Muscle of arm (tissue), 14 donors: ENCODE results near the gene OTULIN. TPM values are rescaled to one million over a fixed set of nuclear protein-coding genes. Genes with fewer than 3 reads are reported as not detected.

ENCODE experiments used
- DNase-seq: peaks from one replicate; pipeline ENCODE4 v3.0.0-alpha.2; 2013
- long read RNA-seq, 11 donors: transcript quantifications; one replicate each; lab custom pipeline, GENCODE V29; 2026
- polyA plus RNA-seq, 12 donors: library from polyadenylated mRNA; unstranded; fragments of 120-200 nt; gene quantifications; one replicate each; pipeline ENCODE4 v1.2.1, GENCODE V29; 2013; ENCODE audit not compliant: insufficient read length in 12 of 12

Gene OTULIN
- polyA plus RNA-seq: 10 to 100 TPM in 11 of 12 donors, not detected in 1; 10.7 to 20.8 (median 16.0) TPM
- long read RNA-seq, donor 1, full-length matches to known transcripts: 5 of 20 reads
- long read RNA-seq, donor 1, partial matches to known transcripts: 9 of 20 reads
- long read RNA-seq, donor 1, other reads (novel, unspliced or antisense): 6 of 20 reads
- long read RNA-seq, donor 2, full-length matches to known transcripts: 6 of 12 reads
- long read RNA-seq, donor 2, partial matches to known transcripts: 0 of 12 reads
- long read RNA-seq, donor 2, other reads (novel, unspliced or antisense): 6 of 12 reads
- long read RNA-seq, donor 3, partial matches to known transcripts: 0 of 1 reads
- long read RNA-seq, donor 3, other reads (novel, unspliced or antisense): 0 of 1 reads
- long read RNA-seq, donor 4: 0 reads
- long read RNA-seq, donor 5, full-length matches to known transcripts: 2 of 12 reads
- long read RNA-seq, donor 5, partial matches to known transcripts: 5 of 12 reads
- long read RNA-seq, donor 5, other reads (novel, unspliced or antisense): 5 of 12 reads
- long read RNA-seq, donor 6, full-length matches to known transcripts: 2 of 2 reads
- long read RNA-seq, donor 6, partial matches to known transcripts: 0 of 2 reads
- long read RNA-seq, donor 6, other reads (novel, unspliced or antisense): 0 of 2 reads
- long read RNA-seq, donor 7, full-length matches to known transcripts: 2 of 2 reads
- long read RNA-seq, donor 7, partial matches to known transcripts: 0 of 2 reads
- long read RNA-seq, donor 7, other reads (novel, unspliced or antisense): 0 of 2 reads
- long read RNA-seq, donor 8, full-length matches to known transcripts: 3 of 3 reads
- long read RNA-seq, donor 8, partial matches to known transcripts: 0 of 3 reads
- long read RNA-seq, donor 8, other reads (novel, unspliced or antisense): 0 of 3 reads
- long read RNA-seq, donor 9, full-length matches to known transcripts: 2 of 2 reads
- long read RNA-seq, donor 9, partial matches to known transcripts: 0 of 2 reads
- long read RNA-seq, donor 9, other reads (novel, unspliced or antisense): 0 of 2 reads
- long read RNA-seq, donor 10, full-length matches to known transcripts: 1 of 6 reads
- long read RNA-seq, donor 10, partial matches to known transcripts: 5 of 6 reads
- long read RNA-seq, donor 10, other reads (novel, unspliced or antisense): 0 of 6 reads
- long read RNA-seq, donor 11, full-length matches to known transcripts: 1 of 1 reads
- long read RNA-seq, donor 11, partial matches to known transcripts: 0 of 1 reads
- long read RNA-seq, donor 11, other reads (novel, unspliced or antisense): 0 of 1 reads

DNA sequence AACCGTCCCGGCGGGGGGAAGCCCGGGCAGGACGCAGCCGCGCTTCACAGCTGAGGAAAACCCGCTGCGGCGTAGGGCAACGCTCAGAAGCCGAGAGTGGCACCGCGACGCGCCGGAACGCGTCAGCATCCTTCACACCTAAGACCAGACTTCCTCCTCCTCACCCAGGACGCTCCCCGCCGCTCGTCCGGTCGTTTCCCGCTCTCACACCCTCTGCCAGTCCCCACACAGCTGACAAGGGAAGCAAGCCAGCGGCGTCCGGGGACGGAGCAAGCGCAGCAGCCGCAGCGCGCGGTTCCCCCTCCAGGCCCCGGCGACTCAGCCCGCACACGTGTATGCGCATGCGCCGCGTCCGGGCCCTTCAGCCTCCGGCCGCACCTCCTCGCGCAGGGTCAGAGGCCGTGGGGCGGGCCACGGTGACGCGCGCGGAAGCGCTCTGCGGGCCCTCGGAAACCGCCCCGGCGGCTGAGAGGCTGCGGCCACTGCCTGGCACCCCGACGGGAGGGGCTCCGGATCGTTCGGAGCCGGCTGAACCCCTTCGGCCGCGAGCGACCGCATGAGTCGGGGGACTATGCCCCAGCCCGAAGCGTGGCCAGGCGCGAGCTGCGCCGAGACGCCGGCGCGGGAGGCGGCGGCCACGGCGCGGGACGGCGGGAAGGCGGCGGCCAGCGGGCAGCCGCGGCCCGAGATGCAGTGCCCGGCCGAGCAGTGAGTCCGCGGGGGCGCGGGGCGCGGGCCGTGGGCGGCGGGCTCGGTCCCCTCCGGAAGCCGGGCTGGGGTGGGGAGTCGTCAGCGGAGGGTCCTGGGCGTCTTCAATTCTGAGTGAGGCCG is at the start of gene OTULIN:
Gene OTULIN, plus strand, starts transcription at position 449 of the 831 bp plus-strand sequence. Its CDS starts 108 bp downstream, at position 557.
- peak; percentile 93 for DNase-seq

DNA sequence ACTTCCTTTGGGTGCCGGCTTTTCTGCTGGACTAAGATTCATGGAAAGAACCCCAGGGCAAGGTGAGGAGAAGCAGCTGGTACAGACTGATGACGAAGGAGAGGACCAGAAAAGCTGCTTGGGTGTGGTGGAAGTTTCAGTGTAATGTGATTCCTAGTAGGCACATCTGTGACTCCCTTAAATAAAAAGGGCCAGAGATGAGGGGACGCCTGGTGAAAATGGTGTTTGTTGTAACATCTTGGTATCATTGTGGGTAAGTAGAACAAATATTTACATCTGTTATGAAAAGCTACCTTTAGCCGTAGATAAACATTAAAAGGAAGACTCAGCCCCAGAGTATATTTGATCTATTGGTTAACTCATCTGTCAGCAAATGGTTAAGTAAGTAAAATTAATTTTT is 49.2 kb upstream of the OTULIN start:
- DNase-seq: no peak

DNA sequence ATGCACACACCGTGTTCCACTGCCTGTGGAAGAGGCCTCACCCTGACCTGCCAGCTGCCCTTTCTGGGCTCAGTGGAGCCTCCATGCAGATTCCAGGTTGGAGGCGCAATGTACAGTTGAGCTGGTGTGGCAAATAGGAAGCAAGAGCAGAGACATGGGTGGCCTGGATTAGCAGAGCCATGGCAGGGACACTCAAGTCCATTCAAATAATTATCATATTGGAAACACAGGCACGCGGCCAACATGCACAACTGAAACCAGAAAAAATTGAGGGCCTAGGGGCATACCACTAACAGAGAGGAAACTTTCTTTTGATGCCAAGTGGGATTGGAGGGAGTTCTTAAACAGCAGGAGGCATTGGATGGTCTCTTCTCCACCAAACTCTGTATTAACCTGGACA is 47.1 kb upstream of the OTULIN start:
- no peak for DNase-seq

DNA sequence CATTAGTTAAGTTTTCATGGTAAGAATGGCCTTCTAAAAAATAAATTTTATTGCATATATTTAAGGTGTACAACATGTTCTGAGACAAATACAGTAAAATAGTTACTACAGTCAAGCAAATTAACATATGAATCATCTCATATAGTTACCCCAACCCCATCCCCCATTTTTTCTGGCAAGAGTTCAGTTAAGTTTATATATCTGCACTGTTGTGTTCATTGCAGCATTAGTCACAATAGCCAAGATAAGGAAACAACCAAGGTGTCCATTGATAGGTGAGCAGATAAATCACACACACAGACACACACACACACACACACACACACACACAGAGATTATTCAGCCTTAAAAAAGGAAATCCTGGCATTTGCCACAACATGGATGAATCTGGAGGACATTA is 37.2 kb upstream of the OTULIN start:
- DNase-seq: no peak

DNA sequence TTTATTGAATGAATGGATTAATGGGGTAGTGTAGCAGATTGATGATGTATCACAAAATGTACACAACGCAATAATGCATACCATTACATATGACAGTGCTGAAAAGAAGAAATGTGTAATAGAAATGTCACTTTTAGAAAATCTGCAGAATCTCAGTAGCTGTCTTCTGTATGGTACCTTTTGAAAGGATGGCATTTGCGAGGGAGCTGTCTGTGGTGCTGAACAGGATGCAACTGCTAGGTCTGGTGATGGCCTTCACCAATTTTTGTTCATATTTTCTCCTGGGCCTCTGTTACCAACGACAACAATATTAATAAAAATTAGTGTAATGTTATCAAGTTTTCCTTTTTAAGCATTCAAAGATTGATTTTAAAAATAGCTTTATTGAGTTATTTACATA is 36.2 kb upstream of the OTULIN start:
- DNase-seq: peak; percentile 60

DNA sequence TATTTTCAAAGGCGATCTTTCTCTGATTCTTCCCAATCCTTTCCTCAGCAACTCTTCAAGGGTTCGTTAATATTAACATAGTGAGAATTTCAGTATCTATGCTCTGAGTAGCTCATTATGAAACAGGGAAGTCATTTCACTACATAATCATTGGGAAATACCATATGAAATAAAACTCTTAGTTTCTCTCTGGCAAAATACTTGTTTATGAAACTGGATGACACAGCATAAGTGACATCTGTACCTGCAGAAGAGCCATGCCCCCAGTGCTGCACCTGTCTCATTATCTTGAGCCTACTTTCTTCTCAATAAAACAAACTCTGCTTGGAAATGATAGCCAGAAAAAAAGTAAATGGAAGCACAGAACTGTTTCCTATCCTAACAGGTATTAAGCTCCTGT is 33.8 kb upstream of the OTULIN start:
- DNase-seq: no peak

DNA sequence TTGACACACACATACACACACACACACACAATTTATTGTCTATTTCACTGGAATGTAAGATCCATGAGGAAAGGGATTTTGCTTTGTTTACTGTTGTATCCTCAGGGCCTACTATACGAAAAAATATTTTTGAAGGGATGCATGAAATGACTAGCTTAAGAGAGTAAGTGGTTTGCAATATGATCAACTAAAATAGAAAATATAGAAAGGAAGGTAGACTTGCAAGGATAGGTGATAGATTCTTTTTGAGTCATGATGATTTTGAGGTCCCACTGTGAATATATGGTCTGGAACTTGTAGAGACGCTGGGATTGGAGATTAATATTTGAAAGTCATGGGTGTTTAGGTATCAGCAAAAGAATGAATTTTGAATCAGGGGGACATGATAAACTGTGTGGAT is 28.9 kb upstream of the OTULIN start:
- DNase-seq: no peak

DNA sequence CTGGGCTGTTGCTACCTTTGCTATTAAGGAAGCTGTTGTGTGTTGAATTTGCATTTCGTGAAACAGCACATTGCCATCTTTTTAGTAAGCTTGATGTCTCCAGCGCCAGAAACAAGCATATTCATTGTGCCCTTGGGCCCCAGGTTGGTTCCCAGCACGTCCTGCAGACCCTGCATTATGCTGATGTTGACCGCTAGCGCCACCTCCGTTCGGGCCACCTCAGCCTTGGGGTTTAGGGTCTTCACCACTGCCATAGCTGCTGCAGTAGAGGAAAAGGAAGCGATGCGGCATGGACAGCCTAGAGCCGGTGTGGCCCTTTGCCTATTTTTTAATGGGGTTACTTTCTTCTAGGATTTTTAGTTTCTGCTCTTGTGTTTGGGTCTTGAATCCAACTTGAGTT is 23.8 kb upstream of the OTULIN start:
- DNase-seq: no peak

DNA sequence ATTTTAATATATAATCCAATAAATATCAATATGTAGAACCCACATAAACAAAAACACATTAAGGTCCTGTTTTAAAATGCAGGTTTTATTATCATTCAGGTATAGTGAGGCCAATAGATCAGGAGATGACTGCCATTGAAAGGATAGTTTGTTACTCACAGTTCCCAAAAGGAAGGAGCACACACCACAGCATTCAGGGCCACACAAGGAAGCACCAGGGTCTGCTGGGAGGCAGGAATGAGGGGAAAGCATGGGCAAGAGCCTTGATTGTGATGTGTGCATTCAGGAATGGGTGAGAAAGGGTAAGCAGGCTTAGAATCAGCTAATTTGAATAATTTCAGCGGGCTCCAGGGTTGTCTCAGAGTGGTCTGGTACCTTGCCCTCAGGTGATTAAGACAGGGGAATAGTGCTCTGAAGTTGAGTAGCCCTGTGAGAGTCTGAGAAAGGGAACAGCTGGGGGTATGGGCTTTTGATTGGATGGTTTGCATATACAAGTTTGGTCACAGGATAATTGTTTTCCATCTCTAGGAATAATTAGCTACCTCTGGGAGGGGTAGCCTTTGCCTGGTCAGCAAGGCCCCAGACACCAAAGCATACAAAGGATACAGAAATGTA is 19.8 kb upstream of the OTULIN start:
- DNase-seq: no peak

DNA sequence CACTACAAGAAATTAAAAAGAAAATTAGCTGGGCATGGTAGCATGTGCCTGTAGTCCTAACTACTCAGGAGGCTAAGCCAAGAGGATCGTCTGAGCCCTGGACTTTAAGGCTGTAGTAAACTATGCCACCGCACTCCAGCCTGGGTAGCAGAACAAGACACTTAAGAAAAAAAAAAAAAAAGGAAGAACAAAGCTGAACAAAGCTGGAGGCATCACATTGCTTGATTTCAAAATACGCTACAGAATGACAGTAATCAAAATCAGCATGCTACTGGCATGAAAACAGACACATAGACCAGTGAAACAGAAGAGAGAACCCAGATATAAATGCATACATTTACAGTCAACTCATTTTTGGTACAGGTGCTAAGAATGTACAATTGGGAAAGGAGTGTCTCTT is 14.5 kb upstream of the OTULIN start:
- DNase-seq: no peak

DNA sequence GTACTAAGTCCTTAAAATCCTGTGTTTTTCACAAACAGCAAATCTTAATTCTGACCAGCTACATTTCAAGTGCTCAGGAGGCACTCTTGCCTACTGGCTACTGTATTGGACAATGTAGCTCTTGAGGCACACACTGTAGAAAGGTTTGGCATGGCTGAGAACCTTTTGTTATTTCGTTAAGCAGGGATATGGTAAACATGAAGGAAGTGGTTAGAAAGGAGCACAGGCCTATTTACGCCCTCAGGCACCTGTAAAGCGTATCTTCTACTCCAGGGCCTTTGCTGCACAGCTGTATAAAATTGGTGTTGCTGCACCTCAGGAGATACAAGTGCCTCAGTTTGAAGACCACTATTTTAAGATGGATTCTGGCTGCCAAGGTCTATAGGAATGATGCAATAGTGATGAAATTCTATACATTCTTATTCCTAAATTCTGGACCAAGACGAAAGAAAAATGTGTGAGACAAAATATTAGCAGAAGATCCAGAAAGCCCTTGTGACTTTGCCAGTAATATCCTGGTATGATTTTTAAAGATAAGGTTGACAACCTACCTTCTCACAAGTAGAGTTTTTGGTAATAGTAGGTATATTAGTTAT is 9.3 kb upstream of the OTULIN start:
- DNase-seq: no peak

DNA sequence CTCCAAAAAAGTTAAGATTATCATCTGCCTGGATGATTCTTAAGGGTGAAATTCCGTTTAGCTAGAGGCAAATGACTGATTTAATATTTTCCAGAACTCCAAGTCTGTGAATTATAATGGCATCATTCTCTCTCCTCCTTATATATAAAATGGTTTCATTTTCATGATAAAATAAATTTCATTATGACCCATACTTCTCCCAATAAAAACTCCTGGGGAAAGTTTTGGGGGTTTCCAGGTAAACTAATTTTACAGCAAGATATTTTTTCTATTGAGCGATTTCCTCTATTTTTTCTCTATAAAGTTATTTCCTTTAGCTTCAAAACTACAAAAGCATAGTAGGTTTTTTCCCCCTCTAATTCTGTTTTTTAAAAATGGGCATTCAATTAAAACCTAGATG is 7.6 kb upstream of the OTULIN start:
- DNase-seq: no peak

DNA sequence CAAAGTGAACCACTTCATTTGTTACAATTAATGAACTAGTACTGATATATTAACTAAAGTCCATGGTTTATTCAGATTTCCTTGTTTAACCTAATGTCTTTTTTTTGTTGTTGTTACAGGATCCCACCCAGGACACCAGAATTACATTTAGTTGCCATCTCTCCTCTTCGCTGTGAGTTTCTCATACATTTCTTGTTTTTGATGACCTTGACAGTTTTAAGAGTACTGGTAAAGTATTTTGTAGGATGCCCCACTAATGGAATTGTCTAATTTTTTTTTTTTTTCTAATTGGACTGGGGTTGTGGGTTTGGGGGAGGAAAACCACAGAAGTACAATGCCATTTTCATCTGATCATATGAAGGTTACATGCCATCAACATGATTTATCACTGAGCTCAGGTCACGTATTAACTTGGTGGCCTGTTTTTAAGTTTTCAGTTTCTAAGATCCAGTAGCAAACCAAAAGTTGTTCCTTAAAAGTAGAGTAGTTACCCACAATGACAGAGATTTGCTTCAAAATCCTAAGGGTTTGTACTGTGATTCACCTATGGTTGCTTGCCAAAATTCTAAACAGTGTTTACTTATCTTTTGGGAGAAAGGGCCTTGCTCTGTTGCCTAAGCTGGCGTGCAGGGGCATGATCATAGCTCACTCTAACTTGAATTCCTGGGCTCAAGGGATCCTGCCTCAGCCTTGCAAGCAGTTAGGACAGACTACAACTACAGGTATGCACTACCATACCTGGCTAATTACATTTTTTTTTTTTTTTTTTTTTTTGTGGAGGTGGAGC is 4.5 kb upstream of the OTULIN start:
- DNase-seq: no peak

DNA sequence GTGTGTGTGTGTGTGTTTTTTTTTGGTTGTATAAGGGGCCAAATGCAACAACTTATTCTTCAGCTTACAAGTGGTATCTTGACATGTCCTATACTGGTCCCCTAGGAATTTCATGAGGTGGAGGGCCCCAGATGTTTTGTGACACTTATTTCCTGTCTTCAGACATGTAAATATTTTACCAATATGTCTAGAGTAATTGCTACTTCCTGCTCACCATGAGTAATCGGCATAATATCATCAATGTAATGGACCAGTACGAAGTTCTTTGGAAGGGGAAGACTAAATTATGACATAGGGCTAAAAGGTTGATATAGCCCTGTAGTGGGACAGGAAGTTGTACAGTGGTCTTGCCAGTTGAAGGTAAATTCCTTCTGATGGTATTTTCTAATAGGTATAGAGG is 3.7 kb upstream of the OTULIN start:
- no peak for DNase-seq

DNA sequence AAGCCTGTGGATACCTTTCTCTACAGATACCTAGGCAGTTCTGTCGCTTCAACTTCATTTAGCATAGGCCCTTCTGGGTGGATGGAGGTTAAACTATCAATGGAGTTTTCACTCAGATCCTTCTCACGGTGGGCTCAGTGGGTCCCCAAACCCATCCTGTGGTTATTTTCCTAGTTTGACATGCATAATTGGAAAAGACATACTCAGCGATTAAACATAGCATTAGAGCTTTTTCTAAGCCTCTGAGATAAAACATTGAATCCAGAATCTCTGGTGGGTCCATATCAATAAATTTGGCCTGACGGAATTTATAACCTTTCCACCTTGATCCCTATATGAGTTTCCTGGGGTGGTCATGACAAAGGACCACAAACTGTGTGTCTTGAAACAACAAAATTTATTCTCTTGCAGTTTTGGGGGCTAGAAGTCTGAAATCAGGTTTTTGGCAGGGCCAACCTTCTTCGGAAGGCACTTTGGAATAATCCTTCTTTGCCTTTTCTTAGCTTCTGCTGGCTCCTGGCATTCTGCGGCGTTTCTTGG is 1.7 kb upstream of the OTULIN start:
- no peak for DNase-seq

DNA sequence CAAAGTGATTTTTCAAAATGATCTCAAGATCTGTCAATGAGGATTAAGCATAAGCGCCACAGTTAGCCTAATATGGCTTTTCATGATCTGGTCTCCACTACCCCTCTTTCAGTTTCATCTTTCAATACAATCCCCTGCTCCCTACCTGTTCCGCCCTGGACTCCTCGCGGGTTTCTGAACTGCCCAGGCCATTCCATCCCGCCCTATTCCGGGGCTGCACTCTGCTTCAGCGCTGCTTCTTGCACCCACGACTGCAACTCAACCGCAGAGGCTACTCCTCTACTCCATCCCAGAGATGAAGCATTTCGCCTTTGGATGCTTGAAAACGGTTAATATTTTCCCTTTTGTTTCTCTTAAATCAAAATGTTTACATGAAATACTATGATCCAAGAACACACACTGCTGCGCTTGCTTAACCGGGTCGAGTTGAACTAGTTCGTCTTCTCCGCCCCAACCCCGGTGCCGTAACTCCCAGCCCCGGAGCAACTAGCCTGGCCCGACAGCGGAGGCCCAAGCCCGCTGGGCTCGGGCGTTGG is 716 bp upstream of the OTULIN start:
- DNase-seq: no peak

DNA sequence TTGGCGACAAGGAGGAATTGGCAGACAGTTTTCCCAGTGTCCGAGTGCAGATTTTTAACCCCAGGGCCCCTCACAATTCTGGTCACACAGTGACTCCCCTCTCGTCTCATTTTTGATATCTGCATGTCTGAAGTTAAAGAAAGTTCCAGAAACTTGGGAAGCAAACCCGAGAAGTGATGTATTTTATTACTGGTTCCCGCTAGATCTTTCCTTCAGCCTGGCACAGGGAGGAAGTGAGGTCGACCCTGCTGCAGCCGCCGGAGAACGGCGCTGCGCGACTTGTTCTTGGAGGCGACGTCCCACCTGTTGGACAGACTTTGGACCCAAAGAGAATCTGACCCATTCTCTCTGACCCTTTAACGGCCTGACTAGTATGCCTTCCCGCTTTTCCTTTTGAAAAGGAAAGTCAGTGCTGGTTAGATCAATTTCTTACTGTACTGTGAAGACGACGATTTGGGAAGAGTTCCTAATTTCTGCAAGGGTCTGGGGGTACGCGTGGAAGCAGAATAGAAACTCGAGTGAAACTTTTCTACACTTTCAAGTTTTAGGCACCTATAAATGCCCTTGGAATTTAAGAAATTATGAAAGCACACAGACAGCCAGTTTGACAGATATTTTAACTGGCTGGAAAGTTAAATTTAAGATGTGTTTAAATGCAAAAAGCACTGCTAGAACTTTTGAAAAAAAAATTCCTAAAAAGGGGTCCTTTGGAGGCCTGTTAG is 744 bp downstream of the OTULIN start:
- DNase-seq: peak; percentile 41

DNA sequence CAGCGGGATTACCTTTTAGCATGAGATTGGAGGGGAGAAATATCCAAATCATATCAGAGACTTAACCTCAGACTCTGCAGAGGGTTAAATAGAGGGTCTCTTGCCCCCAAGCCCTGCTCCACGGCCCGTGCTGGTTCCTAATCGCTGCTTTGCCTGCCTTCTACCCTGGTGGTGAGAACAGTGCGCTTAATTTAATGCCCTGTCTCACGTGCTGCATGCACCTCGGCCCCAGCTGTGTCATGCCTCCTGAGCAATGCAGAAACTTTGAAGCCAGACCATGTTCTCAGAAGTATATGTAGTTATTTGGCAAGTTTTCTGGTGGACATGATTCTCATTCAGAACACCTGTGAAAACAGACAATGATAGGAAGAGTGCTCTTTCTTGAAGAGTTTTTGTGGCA is 1.4 kb downstream of the OTULIN start:
- DNase-seq: no peak
